Measurements from ENCODE around the gene PDZK1IP1.

PDZK1IP1 gene

GRCh38 chr1:47179988-47180563 is 9.8 kb downstream of the PDZK1IP1 start:
- no peak overlapping the region for H3K27ac ChIP-seq
- TF ChIP-seq, protein P1, sequence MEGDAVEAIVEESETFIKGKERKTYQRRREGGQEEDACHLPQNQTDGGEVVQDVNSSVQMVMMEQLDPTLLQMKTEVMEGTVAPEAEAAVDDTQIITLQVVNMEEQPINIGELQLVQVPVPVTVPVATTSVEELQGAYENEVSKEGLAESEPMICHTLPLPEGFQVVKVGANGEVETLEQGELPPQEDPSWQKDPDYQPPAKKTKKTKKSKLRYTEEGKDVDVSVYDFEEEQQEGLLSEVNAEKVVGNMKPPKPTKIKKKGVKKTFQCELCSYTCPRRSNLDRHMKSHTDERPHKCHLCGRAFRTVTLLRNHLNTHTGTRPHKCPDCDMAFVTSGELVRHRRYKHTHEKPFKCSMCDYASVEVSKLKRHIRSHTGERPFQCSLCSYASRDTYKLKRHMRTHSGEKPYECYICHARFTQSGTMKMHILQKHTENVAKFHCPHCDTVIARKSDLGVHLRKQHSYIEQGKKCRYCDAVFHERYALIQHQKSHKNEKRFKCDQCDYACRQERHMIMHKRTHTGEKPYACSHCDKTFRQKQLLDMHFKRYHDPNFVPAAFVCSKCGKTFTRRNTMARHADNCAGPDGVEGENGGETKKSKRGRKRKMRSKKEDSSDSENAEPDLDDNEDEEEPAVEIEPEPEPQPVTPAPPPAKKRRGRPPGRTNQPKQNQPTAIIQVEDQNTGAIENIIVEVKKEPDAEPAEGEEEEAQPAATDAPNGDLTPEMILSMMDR (conservative IDR thresholded peaks at IDR 0.05; ENCODE audit: low read depth, low read length): no peak
- H3K27me3 ChIP-seq (ENCODE audit: insufficient read depth, low read depth): no peaks in the 10 kb centered on the region
- H3K9ac ChIP-seq: no peak overlapping the region; the same call in 1 of the 2 replicates
- no peak overlapping the region for H3K4me3 ChIP-seq (IDR thresholded peaks at IDR 0.05; ENCODE audit: insufficient read depth, low read depth, low read length)
- peak overlapping the region; percentile 100; the same call in 1 of the 2 replicates for H3K4me2 ChIP-seq
- H3K79me2 ChIP-seq (ENCODE audit: insufficient read depth, low read depth): no peaks in the 10 kb centered on the region
- peaks cover 9% of the 10 kb centered on the region for H3K4me1 ChIP-seq (ENCODE audit: low read depth, poor library complexity, severe bottlenecking)
- no peaks in the 10 kb centered on the region for H3K36me3 ChIP-seq (ENCODE audit: insufficient read depth)
- H4K20me1 ChIP-seq (ENCODE audit: insufficient read depth): no peaks in the 10 kb centered on the region
- H2AFZ ChIP-seq (ENCODE audit: low read depth): peak overlapping the region; percentile 100; the same call in 1 of the 2 replicates

DNA sequence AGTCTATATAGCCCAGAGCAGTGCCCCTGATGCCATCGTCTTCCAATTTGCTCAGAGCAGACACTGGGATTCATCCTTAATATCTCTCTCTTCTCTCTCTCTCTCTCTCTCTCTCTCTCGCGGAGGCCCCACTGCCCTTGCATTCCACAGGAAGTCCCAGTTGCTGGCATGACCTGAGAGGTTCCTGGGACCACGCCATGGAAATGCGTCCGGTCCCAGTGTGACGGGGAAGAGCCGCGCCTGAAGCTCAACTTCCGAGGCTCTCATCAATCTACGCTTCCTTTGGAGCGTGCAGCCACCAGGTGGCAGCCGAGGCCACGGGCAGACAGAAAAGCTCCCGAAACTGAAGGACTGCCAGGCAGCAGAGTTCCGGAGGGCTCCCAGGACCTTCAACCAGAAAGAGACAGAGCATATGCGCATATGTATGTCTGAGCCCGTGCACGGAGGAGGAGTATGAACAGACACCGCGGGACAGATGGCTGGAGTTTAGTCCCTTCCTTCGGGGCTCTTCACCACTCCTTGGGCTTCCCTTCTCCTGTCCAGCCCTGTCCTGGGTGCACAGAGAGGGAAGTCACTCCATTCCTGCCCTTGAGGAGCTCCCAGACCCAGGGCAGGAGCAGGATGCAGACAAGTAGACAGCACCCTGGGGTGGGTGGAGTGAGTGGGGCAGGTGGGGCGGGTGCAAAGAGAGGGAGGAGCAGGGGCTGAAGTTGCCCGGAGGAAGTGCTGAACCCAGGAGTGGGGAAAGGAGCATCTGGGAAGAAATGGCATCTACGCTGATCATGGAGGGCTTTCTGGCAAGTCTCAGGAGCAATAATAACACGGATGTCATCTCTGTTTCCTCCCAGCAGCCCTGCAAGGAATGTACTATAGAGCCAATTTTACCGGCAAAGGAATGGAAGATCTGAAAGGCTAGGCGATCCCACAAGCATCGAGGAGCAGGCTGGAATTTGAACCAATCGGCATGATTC is 10.5 kb downstream of the PDZK1IP1 start:
- Histone ChIP-seq H3K9ac (peak overlapping the region; percentile 60; the same call in 1 of the 2 replicates), H2AFZ (ENCODE audit: low read depth) (peak overlapping the region; percentile 100), H3K27ac (0 out of 2 replicates have a peak overlapping the region, but pooled peaks have one; percentile 20), H3K4me3 (IDR thresholded peaks at IDR 0.05; ENCODE audit: insufficient read depth, low read depth, low read length) (peak overlapping the region; percentile 93), H3K36me3 (ENCODE audit: insufficient read depth) (no peaks in the 10 kb centered on the region), H3K27me3 (ENCODE audit: insufficient read depth, low read depth) (no peaks in the 10 kb centered on the region; the same call in 1 of the 2 replicates), H3K4me1 (ENCODE audit: low read depth, poor library complexity, severe bottlenecking) (peaks cover 9% of the 10 kb centered on the region), H3K79me2 (ENCODE audit: insufficient read depth, low read depth) (no peaks in the 10 kb centered on the region), H4K20me1 (ENCODE audit: insufficient read depth) (no peaks in the 10 kb centered on the region), H3K4me2 (peak overlapping the region; percentile 100)
- TF ChIP-seq, protein P1 (conservative IDR thresholded peaks at IDR 0.05; ENCODE audit: low read depth, low read length): peak; percentile 91

DNA sequence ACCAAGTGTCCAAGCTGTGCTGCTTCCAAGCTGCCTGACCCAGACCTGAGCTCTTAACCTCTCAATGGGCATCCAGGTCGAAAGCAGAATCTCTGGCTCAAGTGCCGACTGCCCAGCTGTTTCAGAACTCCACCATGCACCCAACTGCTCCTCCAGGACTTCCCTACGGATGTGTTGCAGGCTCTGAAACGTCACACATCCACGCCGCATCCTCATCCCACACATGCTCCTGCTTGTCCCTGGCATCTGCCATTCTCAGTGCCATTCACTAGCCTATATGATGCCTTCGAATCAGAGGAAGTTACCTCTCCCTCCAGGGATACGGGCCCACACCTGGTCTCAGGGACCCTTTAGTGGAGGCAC is 11.2 kb downstream of the PDZK1IP1 start:
- H2AFZ ChIP-seq (ENCODE audit: low read depth): peak overlapping the region; percentile 100
- TF ChIP-seq, protein P1 (conservative IDR thresholded peaks at IDR 0.05; ENCODE audit: low read depth, low read length): no peak
- H3K4me2 ChIP-seq: no peak overlapping the region; the same call in 1 of the 2 replicates
- H3K27ac ChIP-seq: no peak overlapping the region
- peak overlapping the region; percentile 60; the same call in 1 of the 2 replicates for H3K9ac ChIP-seq
- H3K79me2 ChIP-seq (ENCODE audit: insufficient read depth, low read depth): no peaks in the 10 kb centered on the region
- peaks cover 9% of the 10 kb centered on the region for H3K4me1 ChIP-seq (ENCODE audit: low read depth, poor library complexity, severe bottlenecking)
- H3K4me3 ChIP-seq (IDR thresholded peaks at IDR 0.05; ENCODE audit: insufficient read depth, low read depth, low read length): no peak overlapping the region
- H4K20me1 ChIP-seq (ENCODE audit: insufficient read depth): no peaks in the 10 kb centered on the region
- H3K27me3 ChIP-seq (ENCODE audit: insufficient read depth, low read depth): no peaks in the 10 kb centered on the region; the same call in 1 of the 2 replicates
- no peaks in the 10 kb centered on the region for H3K36me3 ChIP-seq (ENCODE audit: insufficient read depth)

DNA sequence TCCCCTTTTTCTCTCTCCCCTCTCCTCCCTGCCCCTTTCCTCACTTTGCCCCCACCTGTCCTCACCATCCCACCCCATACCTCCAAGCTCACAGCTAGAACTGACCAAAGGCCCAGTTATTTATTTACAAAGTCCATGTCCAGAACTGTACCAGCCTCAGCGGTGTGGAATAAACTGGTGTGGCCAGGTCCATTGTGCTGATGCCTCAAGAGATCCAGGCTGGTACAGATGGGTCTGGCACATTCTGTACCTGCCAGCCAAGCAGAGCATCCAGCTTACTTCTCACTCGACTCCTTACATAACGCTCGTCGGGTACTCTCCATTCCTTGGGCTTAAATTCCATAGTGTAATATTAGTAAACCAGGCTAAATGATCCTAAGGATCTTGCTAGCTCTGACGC is 11.8 kb downstream of the PDZK1IP1 start:
- Histone ChIP-seq H3K4me3 (IDR thresholded peaks at IDR 0.05; ENCODE audit: insufficient read depth, low read depth, low read length) (no peak overlapping the region), H2AFZ (ENCODE audit: low read depth) (no peak overlapping the region), H3K4me2 (no peak overlapping the region), H4K20me1 (ENCODE audit: insufficient read depth) (no peaks in the 10 kb centered on the region), H3K36me3 (ENCODE audit: insufficient read depth) (no peaks in the 10 kb centered on the region), H3K27ac (no peak overlapping the region), H3K4me1 (ENCODE audit: low read depth, poor library complexity, severe bottlenecking) (peaks cover 9% of the 10 kb centered on the region), H3K9ac (no peak overlapping the region), H3K79me2 (ENCODE audit: insufficient read depth, low read depth) (no peaks in the 10 kb centered on the region), H3K27me3 (ENCODE audit: insufficient read depth, low read depth) (no peaks in the 10 kb centered on the region; the same call in 1 of the 2 replicates)
- TF ChIP-seq, protein P1 (conservative IDR thresholded peaks at IDR 0.05; ENCODE audit: low read depth, low read length): no peak

All from KMS-11 (cell line).